ENCODE data around the gene SYNGAP1.

Gene SYNGAP1

DNA sequence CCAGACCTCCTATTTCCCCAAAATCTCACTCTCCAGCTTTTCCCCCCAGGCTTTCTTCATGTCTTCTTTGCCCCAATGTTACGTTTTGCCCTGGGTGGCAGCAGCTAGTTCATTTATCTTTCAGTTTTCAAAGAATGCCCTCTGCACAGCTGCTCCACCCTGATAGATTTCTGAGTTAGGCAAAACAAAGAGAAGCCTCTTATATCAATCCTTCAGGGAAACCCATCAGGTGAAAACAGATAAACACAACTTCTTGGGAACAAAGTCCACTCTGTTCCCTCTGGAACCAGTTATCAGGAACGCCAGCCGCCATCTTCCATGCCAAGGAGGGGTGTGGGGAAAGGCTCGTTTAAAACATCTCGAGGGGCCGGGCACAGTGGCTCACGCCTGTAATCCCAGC is 68.5 kb downstream of the SYNGAP1 start:
- DNase-seq (ENCODE audit: low read depth): no peak
- TF ChIP-seq, protein P1, sequence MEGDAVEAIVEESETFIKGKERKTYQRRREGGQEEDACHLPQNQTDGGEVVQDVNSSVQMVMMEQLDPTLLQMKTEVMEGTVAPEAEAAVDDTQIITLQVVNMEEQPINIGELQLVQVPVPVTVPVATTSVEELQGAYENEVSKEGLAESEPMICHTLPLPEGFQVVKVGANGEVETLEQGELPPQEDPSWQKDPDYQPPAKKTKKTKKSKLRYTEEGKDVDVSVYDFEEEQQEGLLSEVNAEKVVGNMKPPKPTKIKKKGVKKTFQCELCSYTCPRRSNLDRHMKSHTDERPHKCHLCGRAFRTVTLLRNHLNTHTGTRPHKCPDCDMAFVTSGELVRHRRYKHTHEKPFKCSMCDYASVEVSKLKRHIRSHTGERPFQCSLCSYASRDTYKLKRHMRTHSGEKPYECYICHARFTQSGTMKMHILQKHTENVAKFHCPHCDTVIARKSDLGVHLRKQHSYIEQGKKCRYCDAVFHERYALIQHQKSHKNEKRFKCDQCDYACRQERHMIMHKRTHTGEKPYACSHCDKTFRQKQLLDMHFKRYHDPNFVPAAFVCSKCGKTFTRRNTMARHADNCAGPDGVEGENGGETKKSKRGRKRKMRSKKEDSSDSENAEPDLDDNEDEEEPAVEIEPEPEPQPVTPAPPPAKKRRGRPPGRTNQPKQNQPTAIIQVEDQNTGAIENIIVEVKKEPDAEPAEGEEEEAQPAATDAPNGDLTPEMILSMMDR (IDR thresholded peaks at IDR 0.05; ENCODE audit: low read depth, low read length): no peak
- no peak for TF ChIP-seq POLR2A (IDR thresholded peaks at IDR 0.05; ENCODE audit: extremely low read depth, insufficient read length)
- TF ChIP-seq, protein P2, sequence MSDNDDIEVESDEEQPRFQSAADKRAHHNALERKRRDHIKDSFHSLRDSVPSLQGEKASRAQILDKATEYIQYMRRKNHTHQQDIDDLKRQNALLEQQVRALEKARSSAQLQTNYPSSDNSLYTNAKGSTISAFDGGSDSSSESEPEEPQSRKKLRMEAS (IDR thresholded peaks at IDR 0.05; ENCODE audit: low read depth, low read length): no peak
- no peak for TF ChIP-seq MYC (IDR thresholded peaks at IDR 0.05; ENCODE audit: low read depth, low read length)
- H3K4me3 ChIP-seq (ENCODE audit: low read depth, low read length): no peak overlapping the region

DNA sequence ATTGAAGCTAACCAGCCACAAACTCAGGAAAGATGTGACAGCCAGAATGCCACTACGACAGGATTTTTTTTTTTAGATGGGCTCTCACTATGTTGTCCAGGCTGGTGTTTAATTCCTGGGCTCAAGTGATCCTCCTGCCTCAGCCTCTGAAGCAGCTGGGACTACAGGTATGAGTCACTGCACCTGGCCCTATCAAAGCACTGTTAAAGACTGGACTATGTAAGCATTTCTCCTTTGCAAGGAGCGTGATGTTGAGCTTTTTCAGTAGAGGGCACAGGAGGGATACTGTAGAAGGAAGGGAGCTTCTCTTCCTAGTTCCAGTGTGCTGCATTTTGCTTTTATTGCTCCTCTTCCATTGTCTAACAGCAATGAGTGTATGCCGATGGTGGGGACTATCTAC is 70.3 kb downstream of the SYNGAP1 start:
- peak; percentile 38 for DNase-seq (ENCODE audit: low read depth)

DNA sequence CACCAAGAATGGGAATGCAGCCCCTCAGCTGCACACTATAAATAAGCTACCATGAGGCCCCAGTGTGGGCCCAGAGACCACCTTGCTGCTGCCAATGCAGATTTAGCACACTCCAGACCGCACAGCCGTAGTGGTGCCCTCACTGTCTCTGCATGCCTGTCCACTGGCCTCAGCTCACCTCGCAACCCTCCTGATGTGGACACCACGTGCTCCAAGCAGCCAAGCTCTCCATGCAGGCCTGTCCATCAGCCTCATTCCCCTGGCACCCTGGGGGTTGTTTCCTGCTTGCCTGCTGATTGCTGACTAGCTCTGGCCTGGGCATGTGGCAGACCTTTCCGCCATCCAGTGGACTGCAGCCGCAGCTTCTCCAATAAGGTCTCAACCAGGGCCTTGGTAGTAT is 70.8 kb downstream of the SYNGAP1 start:
- no peak for DNase-seq (ENCODE audit: low read depth)
- TF ChIP-seq, protein P1 (IDR thresholded peaks at IDR 0.05; ENCODE audit: low read depth, low read length): no peak
- TF ChIP-seq, protein P2 (IDR thresholded peaks at IDR 0.05; ENCODE audit: low read depth, low read length): no peak
- no peak for TF ChIP-seq MYC (IDR thresholded peaks at IDR 0.05; ENCODE audit: low read depth, low read length)
- no peak for TF ChIP-seq POLR2A (IDR thresholded peaks at IDR 0.05; ENCODE audit: extremely low read depth, insufficient read length)
- no peak overlapping the region for H3K4me3 ChIP-seq (ENCODE audit: low read depth, low read length)

More for the DNA sequence above, 70.3 kb downstream of the SYNGAP1 start:
- TF ChIP-seq, protein P1 (IDR thresholded peaks at IDR 0.05; ENCODE audit: low read depth, low read length): peak; percentile 6
- no peak for TF ChIP-seq POLR2A (IDR thresholded peaks at IDR 0.05; ENCODE audit: extremely low read depth, insufficient read length)
- no peak overlapping the region for H3K4me3 ChIP-seq (ENCODE audit: low read depth, low read length)

DNA sequence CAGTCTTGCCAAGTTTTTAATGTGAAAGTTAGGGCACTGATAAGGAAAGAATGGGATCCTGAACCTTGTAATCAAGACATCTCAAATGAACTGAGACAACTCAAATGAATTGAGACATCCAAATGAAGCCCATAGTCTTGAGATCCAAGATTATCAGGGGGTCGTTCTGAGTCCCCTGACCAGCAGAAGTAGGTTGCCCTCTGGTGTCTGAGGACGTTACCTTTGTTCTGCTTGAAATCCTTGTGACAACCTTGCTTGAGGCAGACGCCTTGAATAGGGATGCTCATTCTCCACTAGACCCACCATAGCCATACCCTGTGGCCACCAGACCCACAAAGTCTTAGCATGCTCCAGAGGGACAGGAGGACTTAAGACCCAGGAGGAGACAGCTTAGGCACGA is 72.2 kb downstream of the SYNGAP1 start:
- no peak for TF ChIP-seq MYC (IDR thresholded peaks at IDR 0.05; ENCODE audit: low read depth, low read length)
- TF ChIP-seq, protein P1 (IDR thresholded peaks at IDR 0.05; ENCODE audit: low read depth, low read length): peak; percentile 18
- TF ChIP-seq POLR2A (IDR thresholded peaks at IDR 0.05; ENCODE audit: extremely low read depth, insufficient read length): no peak
- no peak overlapping the region for H3K4me3 ChIP-seq (ENCODE audit: low read depth, low read length)
- DNase-seq (ENCODE audit: low read depth): peak; percentile 42

DNA sequence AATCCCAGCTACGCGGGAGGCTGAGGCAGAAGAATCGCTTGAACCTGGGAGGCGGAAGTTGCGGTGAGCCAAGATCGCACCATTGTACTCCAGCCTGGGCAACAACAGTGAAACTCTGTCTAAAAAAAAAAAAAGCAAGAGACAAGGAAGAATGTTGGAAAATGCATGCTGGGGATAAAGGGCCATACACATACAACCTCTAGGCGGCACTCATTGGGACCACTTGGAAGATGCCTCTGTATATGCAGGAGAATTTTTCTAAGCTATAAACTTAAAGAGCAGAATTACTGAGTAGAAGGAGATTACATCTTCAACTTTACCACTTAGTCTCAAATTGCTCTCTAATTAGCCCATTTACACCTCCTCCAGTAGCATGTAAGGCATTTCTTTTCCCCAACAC is 77.3 kb downstream of the SYNGAP1 start:
- no peak for DNase-seq (ENCODE audit: low read depth)
- TF ChIP-seq, protein P2 (IDR thresholded peaks at IDR 0.05; ENCODE audit: low read depth, low read length): no peak
- TF ChIP-seq MYC (IDR thresholded peaks at IDR 0.05; ENCODE audit: low read depth, low read length) (no peak), POLR2A (IDR thresholded peaks at IDR 0.05; ENCODE audit: extremely low read depth, insufficient read length) (no peak)
- TF ChIP-seq, protein P1 (IDR thresholded peaks at IDR 0.05; ENCODE audit: low read depth, low read length): no peak
- H3K4me3 ChIP-seq (ENCODE audit: low read depth, low read length): no peak overlapping the region

DNA sequence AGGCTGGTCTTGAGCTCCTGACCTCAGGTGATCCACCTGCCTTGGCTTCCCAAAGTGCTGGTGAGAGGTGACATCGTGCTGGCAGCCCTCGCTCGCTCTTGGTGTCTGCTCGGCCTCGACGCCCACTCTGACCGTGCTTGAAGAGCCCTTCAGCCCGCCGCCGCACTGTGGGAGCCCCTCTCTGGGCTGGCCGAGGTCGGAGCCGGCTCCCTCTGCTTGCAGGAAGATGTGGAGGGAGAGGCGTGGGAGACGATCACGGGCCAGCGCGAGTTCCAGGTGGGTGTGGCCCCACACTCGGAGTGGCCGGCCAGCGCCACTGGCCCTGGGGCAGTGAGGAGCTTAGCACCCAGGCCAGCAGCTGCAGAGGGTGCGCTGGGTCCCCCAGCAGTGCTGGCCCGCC is 82.6 kb downstream of the SYNGAP1 start:
- TF ChIP-seq MYC (IDR thresholded peaks at IDR 0.05; ENCODE audit: low read depth, low read length) (no peak), POLR2A (IDR thresholded peaks at IDR 0.05; ENCODE audit: extremely low read depth, insufficient read length) (no peak)
- TF ChIP-seq, protein P1 (IDR thresholded peaks at IDR 0.05; ENCODE audit: low read depth, low read length): no peak
- TF ChIP-seq, protein P2 (IDR thresholded peaks at IDR 0.05; ENCODE audit: low read depth, low read length): no peak
- no peak for DNase-seq (ENCODE audit: low read depth)
- H3K4me3 ChIP-seq (ENCODE audit: low read depth, low read length): no peak overlapping the region

Data from NB4 (cell line).